Femur (tissue), 1 donor: Measurements from ENCODE around the gene MAML3.
A peak's percentile ranks its signal among the peaks of the same experiment; 100 is the strongest.

ENCODE experiments used
- DNase-seq: peaks from one replicate; pipeline ENCODE4 v3.0.0-alpha.2; 2017

Gene MAML3

GRCh38 chr4:139768366-139768765 is 385.6 kb downstream of the MAML3 start:
- no peak for DNase-seq

- DNase-seq: no peak
Measured at GRCh38 chr4:139767585-139767984, 386.4 kb downstream of the MAML3 start.

GRCh38 chr4:139767168-139767567 is 386.8 kb downstream of the MAML3 start:
- DNase-seq: no peak

- DNase-seq: no peak
Measured at GRCh38 chr4:139764686-139765310, 389.2 kb downstream of the MAML3 start.

- DNase-seq: no peak
Measured at GRCh38 chr4:139764182-139764581, 389.8 kb downstream of the MAML3 start.

- no peak for DNase-seq
Measured at GRCh38 chr4:139763672-139764071, 390.3 kb downstream of the MAML3 start.

GRCh38 chr4:139763205-139763604 is 390.8 kb downstream of the MAML3 start:
- DNase-seq: no peak

GRCh38 chr4:139762720-139763119 is 391.3 kb downstream of the MAML3 start:
- no peak for DNase-seq

- no peak for DNase-seq
Measured at GRCh38 chr4:139761461-139761860, 392.5 kb downstream of the MAML3 start.

- DNase-seq: no peak
Measured at GRCh38 chr4:139760567-139760966, 393.4 kb downstream of the MAML3 start.

- no peak for DNase-seq
Measured at GRCh38 chr4:139759097-139759496, 394.9 kb downstream of the MAML3 start.

- no peak for DNase-seq
Measured at GRCh38 chr4:139756391-139757180, 397.4 kb downstream of the MAML3 start.

- peak; percentile 37 for DNase-seq
Measured at GRCh38 chr4:139754938-139755337, 399.0 kb downstream of the MAML3 start.

- DNase-seq: no peak
Measured at GRCh38 chr4:139753686-139754085, 400.3 kb downstream of the MAML3 start.

- DNase-seq: no peak
Measured at GRCh38 chr4:139749835-139750498, 404.0 kb downstream of the MAML3 start.

- peak; percentile 34 for DNase-seq
Measured at GRCh38 chr4:139749338-139749737, 404.6 kb downstream of the MAML3 start.

- no peak for DNase-seq
Measured at GRCh38 chr4:139746431-139747171, 407.4 kb downstream of the MAML3 start.

GRCh38 chr4:139745111-139745639 is 408.8 kb downstream of the MAML3 start:
- DNase-seq: no peak

- no peak for DNase-seq
Measured at GRCh38 chr4:139744232-139744631, 409.8 kb downstream of the MAML3 start.

GRCh38 chr4:139743027-139743426 is 411.0 kb downstream of the MAML3 start:
- no peak for DNase-seq

- peak; percentile 75 for DNase-seq
Measured at GRCh38 chr4:139740531-139741041, 413.4 kb downstream of the MAML3 start.

GRCh38 chr4:139740121-139740520 is 413.9 kb downstream of the MAML3 start:
- no peak for DNase-seq
